ENCODE data around the gene PPM1H. TPM values are rescaled to one million over a fixed set of nuclear protein-coding genes. Genes with fewer than 3 reads are reported as not detected.

PPM1H gene
- total and polyA plus RNA-seq, 12 donors: 0.81 to 5.5 (median 2.6) TPM

DNA sequence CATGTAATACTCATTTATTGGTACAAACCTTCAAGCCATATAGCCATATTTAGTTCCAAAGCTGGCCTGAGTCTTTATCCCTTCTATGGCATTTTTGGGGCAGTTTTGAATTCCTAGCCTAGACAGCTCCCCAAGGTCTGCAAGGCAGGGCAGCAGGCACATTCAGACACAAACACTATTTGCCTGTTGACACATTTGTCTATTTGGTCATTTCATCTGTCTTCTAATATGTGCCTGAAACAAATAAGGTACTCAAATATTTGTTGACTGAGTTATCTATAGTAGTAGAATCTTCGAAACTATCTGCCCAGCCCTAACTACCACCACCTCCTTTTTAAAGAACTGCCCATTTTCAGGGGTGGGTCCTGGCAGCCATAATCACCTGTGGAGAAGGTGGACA is 9.3 kb downstream of the PPM1H start:
- no peak for DNase-seq
- 89 to 100% (median 96%) methylated on average over 1 of the region's 1 CpG for WGBS, 4 donors
- intact Hi-C loops (cut with DNase I): no loop called here

DNA sequence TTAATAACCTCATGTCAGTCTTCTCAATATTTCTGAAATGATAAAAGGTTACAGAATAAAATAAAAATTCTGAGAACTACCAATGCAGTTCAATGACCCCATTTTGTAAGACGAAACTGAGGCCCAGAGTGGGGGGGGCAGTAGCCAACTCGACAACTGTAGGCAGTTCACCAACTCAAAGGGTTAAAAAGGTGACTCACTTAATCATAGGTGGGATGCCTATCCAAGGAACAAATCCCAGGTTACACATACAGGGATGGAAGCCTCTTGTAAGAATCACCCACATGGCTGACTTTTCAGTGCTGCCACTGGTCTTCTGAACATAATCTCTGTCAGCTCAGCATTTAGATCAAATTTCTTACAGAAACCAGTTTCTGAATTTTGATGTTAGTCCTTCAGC is 10.9 kb downstream of the PPM1H start:
- Histone ChIP-seq H3K36me3 (replicated peaks in 1 of 2) (no peaks in the 10 kb centered on the region), H3K4me3 (no peak overlapping the region), H3K4me1 (replicated peaks in 1 of 2) (no peaks in the 10 kb centered on the region), H3K9me3 (replicated peaks in 1 of 3) (no peaks in the 10 kb centered on the region), H3K27me3 (no peaks in the 10 kb centered on the region), H3K27ac (no peak overlapping the region)
- TF ChIP-seq POLR2A (IDR thresholded peaks at IDR 0.05): no peak
- TF ChIP-seq, protein P1, sequence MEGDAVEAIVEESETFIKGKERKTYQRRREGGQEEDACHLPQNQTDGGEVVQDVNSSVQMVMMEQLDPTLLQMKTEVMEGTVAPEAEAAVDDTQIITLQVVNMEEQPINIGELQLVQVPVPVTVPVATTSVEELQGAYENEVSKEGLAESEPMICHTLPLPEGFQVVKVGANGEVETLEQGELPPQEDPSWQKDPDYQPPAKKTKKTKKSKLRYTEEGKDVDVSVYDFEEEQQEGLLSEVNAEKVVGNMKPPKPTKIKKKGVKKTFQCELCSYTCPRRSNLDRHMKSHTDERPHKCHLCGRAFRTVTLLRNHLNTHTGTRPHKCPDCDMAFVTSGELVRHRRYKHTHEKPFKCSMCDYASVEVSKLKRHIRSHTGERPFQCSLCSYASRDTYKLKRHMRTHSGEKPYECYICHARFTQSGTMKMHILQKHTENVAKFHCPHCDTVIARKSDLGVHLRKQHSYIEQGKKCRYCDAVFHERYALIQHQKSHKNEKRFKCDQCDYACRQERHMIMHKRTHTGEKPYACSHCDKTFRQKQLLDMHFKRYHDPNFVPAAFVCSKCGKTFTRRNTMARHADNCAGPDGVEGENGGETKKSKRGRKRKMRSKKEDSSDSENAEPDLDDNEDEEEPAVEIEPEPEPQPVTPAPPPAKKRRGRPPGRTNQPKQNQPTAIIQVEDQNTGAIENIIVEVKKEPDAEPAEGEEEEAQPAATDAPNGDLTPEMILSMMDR (IDR thresholded peaks at IDR 0.05): no peak
- WGBS, 4 donors: 85 to 87% (median 86%) methylated on average over 2 of the region's 2 CpGs
- intact Hi-C loops (cut with DNase I): no loop called here
- DNase-seq: no peak

More for the DNA sequence above, 9.3 kb downstream of the PPM1H start:
- no peak for TF ChIP-seq POLR2A (IDR thresholded peaks at IDR 0.05)
- TF ChIP-seq, protein P1 (IDR thresholded peaks at IDR 0.05): no peak
- no peaks in the 10 kb centered on the region for H3K4me1 ChIP-seq (replicated peaks in 1 of 2)
- H3K4me3 ChIP-seq: no peak overlapping the region
- H3K27ac ChIP-seq: no peak overlapping the region
- H3K36me3 ChIP-seq (replicated peaks in 1 of 2): no peaks in the 10 kb centered on the region
- no peaks in the 10 kb centered on the region for H3K9me3 ChIP-seq (replicated peaks in 1 of 3)
- H3K27me3 ChIP-seq: no peaks in the 10 kb centered on the region

- 80 to 85% (median 82%) methylated on average over 2 of the region's 2 CpGs for WGBS, 4 donors
- H3K36me3 ChIP-seq (replicated peaks in 1 of 2): no peaks in the 10 kb centered on the region
Observed at GRCh38 chr12:62922539-62922938, 12.4 kb downstream of the PPM1H start.

GRCh38 chr12:62919838-62920237 is 15.1 kb downstream of the PPM1H start:
- Histone ChIP-seq H3K4me3 (no peak overlapping the region), H3K36me3 (replicated peaks in 1 of 2) (no peaks in the 10 kb centered on the region), H3K27ac (no peak overlapping the region), H3K4me1 (replicated peaks in 1 of 2) (no peaks in the 10 kb centered on the region), H3K9me3 (replicated peaks in 1 of 3) (no peaks in the 10 kb centered on the region), H3K27me3 (no peaks in the 10 kb centered on the region)
- no peak for TF ChIP-seq POLR2A (IDR thresholded peaks at IDR 0.05)
- TF ChIP-seq, protein P1 (IDR thresholded peaks at IDR 0.05): no peak
- no peak for DNase-seq
- WGBS, 4 donors: 44 to 54% (median 49%) methylated on average over 2 of the region's 2 CpGs
- intact Hi-C loops (cut with DNase I): no loop called here

More at GRCh38 chr12:62922539-62922938, 12.4 kb downstream of the PPM1H start:
- TF ChIP-seq POLR2A (IDR thresholded peaks at IDR 0.05): no peak
- Histone ChIP-seq H3K27me3 (no peaks in the 10 kb centered on the region), H3K27ac (no peak overlapping the region), H3K4me1 (replicated peaks in 1 of 2) (no peaks in the 10 kb centered on the region), H3K4me3 (no peak overlapping the region), H3K9me3 (replicated peaks in 1 of 3) (no peaks in the 10 kb centered on the region)
- intact Hi-C loops (cut with DNase I): no loop called here
- DNase-seq: no peak

GRCh38 chr12:62917926-62918325 is 17.0 kb downstream of the PPM1H start:
- no peaks in the 10 kb centered on the region for H3K27me3 ChIP-seq
- H3K9me3 ChIP-seq (replicated peaks in 1 of 3): no peaks in the 10 kb centered on the region
- H3K27ac ChIP-seq: no peak overlapping the region
- intact Hi-C loops (cut with DNase I): no loop called here
- DNase-seq: no peak
- 78 to 86% (median 80%) methylated on average over 1 of the region's 1 CpG for WGBS, 4 donors
- TF ChIP-seq, protein P1 (IDR thresholded peaks at IDR 0.05): no peak
- no peak for TF ChIP-seq POLR2A (IDR thresholded peaks at IDR 0.05)
- no peaks in the 10 kb centered on the region for H3K36me3 ChIP-seq (replicated peaks in 1 of 2)
- H3K4me3 ChIP-seq: no peak overlapping the region
- no peaks in the 10 kb centered on the region for H3K4me1 ChIP-seq (replicated peaks in 1 of 2)

Data from adrenal gland (tissue), 12 donors.